Testis (tissue), 2 donors: ENCODE results near the gene FXN.

Experiments used
- CTCF ChIP-seq, 3 experiments: fragments of 450-650 bp in 2 of 3; fragments of 200-600 bp in 1 of 3; sonication (generic) in 1 of 3; IDR thresholded peaks; one replicate each; pipeline ENCODE4 v1.5.1; 2016 to 2019; ENCODE audit warnings: antibody characterized with exemption in 3 of 3, mild to moderate bottlenecking in 2 of 3, moderate library complexity in 1 of 3
- POLR2A ChIP-seq: fragments of 450-650 bp; IDR thresholded peaks from one replicate; pipeline ENCODE4 v1.6.1; 2017; ENCODE audit warnings: antibody characterized with exemption, mild to moderate bottlenecking, moderate library complexity

DNA sequence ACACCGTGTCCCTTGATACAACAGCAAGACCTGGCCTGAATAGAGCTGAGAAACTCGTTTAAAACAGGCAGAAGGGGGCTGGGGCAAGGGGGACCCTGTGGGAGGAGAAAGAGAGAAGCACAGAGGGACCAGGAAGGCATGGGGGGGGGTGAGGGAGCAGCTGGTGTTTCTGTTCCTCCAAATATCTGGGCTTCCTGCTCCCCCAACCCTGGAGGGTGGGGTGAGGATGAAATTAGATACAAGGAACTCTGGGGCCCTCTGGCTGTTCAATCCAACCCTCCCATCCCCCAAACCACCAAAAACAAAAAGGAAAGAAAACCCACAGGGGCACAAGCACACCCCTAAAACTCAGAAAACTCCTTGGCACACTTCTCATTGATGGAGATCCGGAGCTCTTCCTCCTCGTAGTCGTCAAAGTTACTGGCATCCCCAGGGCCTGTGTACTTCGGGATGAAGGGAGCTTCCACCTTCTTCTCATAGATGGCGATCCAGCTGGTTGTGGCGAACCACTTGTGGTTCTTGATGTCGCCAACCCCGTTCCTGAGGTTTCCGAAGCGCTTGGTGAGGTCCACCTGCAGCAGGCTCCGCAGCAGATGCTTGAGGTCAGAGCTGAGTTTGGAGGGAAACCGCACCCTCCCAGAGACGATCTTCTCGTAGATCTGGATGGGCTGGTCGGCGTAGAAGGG is 22.7 kb upstream of the FXN start:
- TF ChIP-seq CTCF (IDR thresholded peaks at IDR 0.05) = no peak
- TF ChIP-seq POLR2A = no peak
